ENCODE results near the gene PLCB3.

The PLCB3 gene

GRCh38 chr11:64261556-64262080 lies 10.3 kb downstream of the PLCB3 start:
- ChIA-PET POLR2A (interaction anchor here (1.4 to 1.6 kb wide), 2 partner anchors 10 to 56 kb away, joined by 3 to 4 read pairs; partner anchors contain the start of gene PRDX5), CTCF (no interaction called here)
- TF ChIP-seq ELF4 (IDR thresholded peaks at IDR 0.05) (no peak), TARDBP (IDR thresholded peaks at IDR 0.05) (no peak), SUZ12 (IDR thresholded peaks at IDR 0.05) (no peak), CTBP1 (IDR thresholded peaks at IDR 0.05; ENCODE audit: borderline replicate concordance) (no peak), ZNF384 (IDR thresholded peaks at IDR 0.05) (no peak), FOXA1 (IDR thresholded peaks at IDR 0.05) (no peak), HDGF (IDR thresholded peaks at IDR 0.05; ENCODE audit: borderline replicate concordance) (no peak), ARNT (IDR thresholded peaks at IDR 0.05) (no peak), L3MBTL2 (conservative IDR thresholded peaks at IDR 0.05) (no peak), SP1 (IDR thresholded peaks at IDR 0.05) (no peak), FOXM1 (IDR thresholded peaks at IDR 0.05; ENCODE audit: borderline replicate concordance) (no peak), LEF1 (IDR thresholded peaks at IDR 0.05; ENCODE audit: borderline replicate concordance) (no peak), FOXK2 (IDR thresholded peaks at IDR 0.05) (no peak), NFRKB (IDR thresholded peaks at IDR 0.05) (no peak), BHLHE40 (IDR thresholded peaks at IDR 0.05; ENCODE audit: borderline replicate concordance) (no peak)
- TF ChIP-seq, protein P1, sequence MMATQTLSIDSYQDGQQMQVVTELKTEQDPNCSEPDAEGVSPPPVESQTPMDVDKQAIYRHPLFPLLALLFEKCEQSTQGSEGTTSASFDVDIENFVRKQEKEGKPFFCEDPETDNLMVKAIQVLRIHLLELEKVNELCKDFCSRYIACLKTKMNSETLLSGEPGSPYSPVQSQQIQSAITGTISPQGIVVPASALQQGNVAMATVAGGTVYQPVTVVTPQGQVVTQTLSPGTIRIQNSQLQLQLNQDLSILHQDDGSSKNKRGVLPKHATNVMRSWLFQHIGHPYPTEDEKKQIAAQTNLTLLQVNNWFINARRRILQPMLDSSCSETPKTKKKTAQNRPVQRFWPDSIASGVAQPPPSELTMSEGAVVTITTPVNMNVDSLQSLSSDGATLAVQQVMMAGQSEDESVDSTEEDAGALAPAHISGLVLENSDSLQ (IDR thresholded peaks at IDR 0.05) = no peak
- no peak for DNase-seq (ENCODE audit: extremely low spot score)

DNA sequence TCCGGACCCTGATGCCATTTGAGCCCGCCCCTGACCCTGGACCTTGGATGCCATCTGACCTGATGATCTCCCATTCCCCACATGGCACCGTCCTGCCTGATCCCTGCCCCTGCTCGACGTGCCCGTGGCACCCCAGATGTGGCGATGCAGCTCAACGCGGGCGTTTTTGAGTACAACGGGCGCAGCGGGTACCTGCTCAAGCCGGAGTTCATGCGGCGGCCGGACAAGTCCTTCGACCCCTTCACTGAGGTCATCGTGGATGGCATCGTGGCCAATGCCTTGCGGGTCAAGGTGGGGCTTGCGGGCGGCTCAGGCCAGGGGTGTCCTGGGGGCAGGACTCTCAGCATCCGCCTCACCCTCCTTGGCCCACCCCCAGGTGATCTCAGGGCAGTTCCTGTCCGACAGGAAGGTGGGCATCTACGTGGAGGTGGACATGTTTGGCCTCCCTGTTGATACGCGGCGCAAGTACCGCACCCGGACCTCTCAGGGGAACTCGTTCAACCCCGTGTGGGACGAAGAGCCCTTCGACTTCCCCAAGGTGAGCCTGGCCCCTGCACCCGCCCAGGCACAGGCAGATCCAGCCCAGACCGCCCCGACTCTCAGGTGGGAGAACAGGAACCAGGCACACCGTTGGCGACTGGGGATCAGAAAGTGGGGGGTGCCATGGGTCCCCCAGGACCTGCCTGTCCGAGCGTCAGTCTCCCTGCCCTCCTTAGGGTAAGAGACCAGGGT lies 11.1 kb downstream of the PLCB3 start:
- CTCF ChIA-PET = no interaction called here
- POLR2A ChIA-PET = interaction anchor here (1.6 kb wide), 1 partner anchor 9 kb away, joined by 4 read pairs; no protein-coding TSS in a partner anchor
- TF ChIP-seq, protein P1 (IDR thresholded peaks at IDR 0.05) = no peak
- TF ChIP-seq NFRKB (IDR thresholded peaks at IDR 0.05) = no peak
- no peak for TF ChIP-seq ARNT (IDR thresholded peaks at IDR 0.05)
- TF ChIP-seq ELF4 (IDR thresholded peaks at IDR 0.05) = no peak
- no peak for TF ChIP-seq FOXK2 (IDR thresholded peaks at IDR 0.05)
- no peak for TF ChIP-seq LEF1 (IDR thresholded peaks at IDR 0.05; ENCODE audit: borderline replicate concordance)
- no peak for TF ChIP-seq SP1 (IDR thresholded peaks at IDR 0.05)
- TF ChIP-seq BHLHE40 (IDR thresholded peaks at IDR 0.05; ENCODE audit: borderline replicate concordance) = no peak
- no peak for TF ChIP-seq ZNF384 (IDR thresholded peaks at IDR 0.05)
- no peak for TF ChIP-seq HDGF (IDR thresholded peaks at IDR 0.05; ENCODE audit: borderline replicate concordance)
- TF ChIP-seq SUZ12 (IDR thresholded peaks at IDR 0.05) = no peak
- no peak for TF ChIP-seq FOXA1 (IDR thresholded peaks at IDR 0.05)
- no peak for TF ChIP-seq FOXM1 (IDR thresholded peaks at IDR 0.05; ENCODE audit: borderline replicate concordance)
- TF ChIP-seq CTBP1 (IDR thresholded peaks at IDR 0.05; ENCODE audit: borderline replicate concordance) = no peak
- no peak for TF ChIP-seq L3MBTL2 (conservative IDR thresholded peaks at IDR 0.05)
- no peak for TF ChIP-seq TARDBP (IDR thresholded peaks at IDR 0.05)
- no peak for DNase-seq (ENCODE audit: extremely low spot score)

DNA sequence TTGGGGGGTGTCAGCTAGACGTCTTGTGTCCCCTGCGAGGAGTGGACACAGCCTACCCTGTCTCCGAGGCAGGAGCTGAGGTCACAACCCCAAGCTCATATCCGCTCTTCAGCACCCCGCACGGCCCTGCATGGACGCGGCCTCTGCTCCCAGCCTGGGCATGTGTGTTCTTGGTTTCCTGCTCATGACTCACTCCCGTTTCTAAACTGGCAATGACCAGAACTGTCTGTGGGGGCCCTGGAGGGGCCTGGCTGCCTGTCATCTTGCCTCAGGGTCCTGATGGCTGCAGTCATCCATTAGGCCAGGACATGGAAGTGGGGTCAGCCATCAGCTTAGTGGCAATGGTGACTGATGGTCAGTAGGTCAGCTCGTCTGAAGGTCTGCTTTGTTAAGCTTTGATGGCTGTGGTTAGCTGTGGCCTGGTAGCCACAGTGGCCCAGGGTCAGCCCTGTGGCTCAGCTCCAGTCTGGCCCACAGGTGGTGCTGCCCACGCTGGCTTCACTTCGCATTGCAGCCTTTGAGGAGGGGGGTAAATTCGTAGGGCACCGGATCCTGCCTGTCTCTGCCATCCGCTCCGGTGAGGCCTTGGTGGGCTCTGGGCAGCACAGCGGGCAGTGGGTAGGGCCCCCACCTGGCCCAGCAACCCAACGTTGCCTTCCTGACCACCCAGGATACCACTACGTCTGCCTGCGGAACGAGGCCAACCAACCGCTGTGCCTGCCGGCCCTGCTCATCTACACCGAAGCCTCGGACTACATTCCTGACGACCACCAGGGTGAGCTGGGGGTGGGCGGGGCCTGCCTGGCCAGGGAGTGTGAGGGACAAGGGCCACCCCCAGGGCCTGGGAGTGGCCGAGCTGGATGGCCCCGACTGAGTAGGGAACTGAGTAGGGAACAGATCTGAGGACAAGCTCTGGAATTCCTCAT lies 12.0 kb downstream of the PLCB3 start:
- TF ChIP-seq CTBP1 (IDR thresholded peaks at IDR 0.05; ENCODE audit: borderline replicate concordance) (no peak), BHLHE40 (IDR thresholded peaks at IDR 0.05; ENCODE audit: borderline replicate concordance) (no peak), ZNF384 (IDR thresholded peaks at IDR 0.05) (no peak), FOXK2 (IDR thresholded peaks at IDR 0.05) (no peak), HDGF (IDR thresholded peaks at IDR 0.05; ENCODE audit: borderline replicate concordance) (no peak), SP1 (IDR thresholded peaks at IDR 0.05) (no peak), FOXM1 (IDR thresholded peaks at IDR 0.05; ENCODE audit: borderline replicate concordance) (no peak), FOXA1 (IDR thresholded peaks at IDR 0.05) (no peak), TARDBP (IDR thresholded peaks at IDR 0.05) (no peak), NFRKB (IDR thresholded peaks at IDR 0.05) (no peak), ELF4 (IDR thresholded peaks at IDR 0.05) (no peak), LEF1 (IDR thresholded peaks at IDR 0.05; ENCODE audit: borderline replicate concordance) (no peak)
- TF ChIP-seq, protein P1 (IDR thresholded peaks at IDR 0.05) = no peak
- ChIA-PET POLR2A (interaction anchor here (0.6 to 2.3 kb wide), 5 partner anchors 8 to 54 kb away, joined by 3 to 5 read pairs (median 4); partner anchors contain the start of genes PLCB3, PPP1R14B and TRMT112), CTCF (no interaction called here)
- DNase-seq (ENCODE audit: extremely low spot score) = no peak

GRCh38 chr11:64263947-64264317 lies 12.6 kb downstream of the PLCB3 start:
- ChIA-PET CTCF (no interaction called here), POLR2A (interaction anchor here (0.6 to 2.3 kb wide), 7 partner anchors 13 to 78 kb away, joined by 3 to 5 read pairs (median 3); partner anchors contain the start of genes PLCB3, PPP1R14B, STIP1 and TRMT112)
- no peak for DNase-seq (ENCODE audit: extremely low spot score)
- TF ChIP-seq TARDBP (IDR thresholded peaks at IDR 0.05) = no peak
- TF ChIP-seq FOXM1 (IDR thresholded peaks at IDR 0.05; ENCODE audit: borderline replicate concordance) = no peak
- TF ChIP-seq HDGF (IDR thresholded peaks at IDR 0.05; ENCODE audit: borderline replicate concordance) = no peak
- TF ChIP-seq FOXA1 (IDR thresholded peaks at IDR 0.05) = no peak
- no peak for TF ChIP-seq NFRKB (IDR thresholded peaks at IDR 0.05)
- no peak for TF ChIP-seq L3MBTL2 (conservative IDR thresholded peaks at IDR 0.05)
- TF ChIP-seq ZNF384 (IDR thresholded peaks at IDR 0.05) = no peak
- no peak for TF ChIP-seq SP1 (IDR thresholded peaks at IDR 0.05)
- TF ChIP-seq BHLHE40 (IDR thresholded peaks at IDR 0.05; ENCODE audit: borderline replicate concordance) = no peak
- TF ChIP-seq FOXK2 (IDR thresholded peaks at IDR 0.05) = no peak
- TF ChIP-seq ARNT (IDR thresholded peaks at IDR 0.05) = no peak
- TF ChIP-seq, protein P1 (IDR thresholded peaks at IDR 0.05) = no peak
- no peak for TF ChIP-seq SUZ12 (IDR thresholded peaks at IDR 0.05)
- TF ChIP-seq LEF1 (IDR thresholded peaks at IDR 0.05; ENCODE audit: borderline replicate concordance) = no peak
- no peak for TF ChIP-seq CTBP1 (IDR thresholded peaks at IDR 0.05; ENCODE audit: borderline replicate concordance)
- TF ChIP-seq ELF4 (IDR thresholded peaks at IDR 0.05) = no peak
